NOMO-1 treated with dmso at 0.1 percent for 144 hours (cell line): ENCODE data around the gene SLC8A2.

Experiments used
- DNase-seq: peaks from one replicate; lab custom pipeline; 2025; ENCODE audit not compliant: unreplicated experiment; lab: John Stamatoyannopoulos, UW

The SLC8A2 gene

GRCh38 chr19:47471733-47472457 lies at the start of gene SLC8A2:
SLC8A2 (minus strand) TSS chr19:47471893; CDS start chr19:47466403, 5,490 bp downstream.
- no peak for DNase-seq

GRCh38 chr19:47520839-47521238 lies 49.1 kb upstream of the SLC8A2 start:
- no peak for DNase-seq

- no peak for DNase-seq
These were observed 48.7 kb upstream of the SLC8A2 start for GRCh38 chr19:47520343-47520806.

- no peak for DNase-seq
These were observed 47.2 kb upstream of the SLC8A2 start for GRCh38 chr19:47518854-47519253.

- peak; percentile 28 for DNase-seq
These were observed 46.4 kb upstream of the SLC8A2 start for GRCh38 chr19:47518139-47518538.

GRCh38 chr19:47514869-47515588 lies 43.3 kb upstream of the SLC8A2 start, which contains the start of gene NAPA:
NAPA (minus strand) TSS chr19:47515063; CDS start chr19:47514940, 123 bp downstream.
- peak; percentile 99 for DNase-seq

- DNase-seq, result no peak
These were observed 42.6 kb upstream of the SLC8A2 start for GRCh38 chr19:47514151-47514868.

- no peak for DNase-seq
These were observed 41.2 kb upstream of the SLC8A2 start for GRCh38 chr19:47512948-47513319.

- DNase-seq, result no peak
These were observed 40.7 kb upstream of the SLC8A2 start for GRCh38 chr19:47512183-47512947.

GRCh38 chr19:47511681-47512080 lies 40.0 kb upstream of the SLC8A2 start:
- no peak for DNase-seq

- no peak for DNase-seq
These were observed 39.4 kb upstream of the SLC8A2 start for GRCh38 chr19:47511128-47511517.

GRCh38 chr19:47510516-47511127 lies 38.9 kb upstream of the SLC8A2 start:
- DNase-seq, result no peak

GRCh38 chr19:47509973-47510372 lies 38.3 kb upstream of the SLC8A2 start:
- DNase-seq, result no peak

GRCh38 chr19:47509170-47509847 lies 37.6 kb upstream of the SLC8A2 start:
- no peak for DNase-seq

GRCh38 chr19:47508721-47509120 lies 37.0 kb upstream of the SLC8A2 start:
- DNase-seq, result no peak

- DNase-seq, result no peak
These were observed 36.3 kb upstream of the SLC8A2 start for GRCh38 chr19:47507924-47508553.

- no peak for DNase-seq
These were observed 35.3 kb upstream of the SLC8A2 start for GRCh38 chr19:47507012-47507411.

- DNase-seq, result no peak
These were observed 34.8 kb upstream of the SLC8A2 start for GRCh38 chr19:47506459-47506858.

GRCh38 chr19:47505506-47505905 lies 33.8 kb upstream of the SLC8A2 start:
- DNase-seq, result no peak

GRCh38 chr19:47503826-47504150 lies 32.1 kb upstream of the SLC8A2 start:
- no peak for DNase-seq
